MCF 10A (cell line): ENCODE results near the gene TNFRSF8. TPM values are rescaled to one million over a fixed set of nuclear protein-coding genes. Genes with fewer than 3 reads are reported as not detected.
A peak's percentile ranks its signal among the peaks of the same experiment; 100 is the strongest.

Source experiments
- BruUV-seq: library from RNA; stranded (reverse); fragments of 400-500 nt; replicated peaks from 2 replicates; lab custom pipeline; 2021; lab: Mats Ljungman, UMichigan
- CTCF ChIA-PET: fragments of 300-600 bp; sonication (Branson Sonifier 250); formaldehyde crosslinking; extraction: SDS; loops from one replicate; lab custom pipeline; 2021; ENCODE audit warnings: antibody characterized with exemption, inconsistent platforms; lab: Yijun Ruan, JAX
- POLR2A ChIA-PET: fragments of 300-600, 350-650 bp; sonication (Branson Sonifier 250); formaldehyde crosslinking; extraction: SDS; loops from one replicate; lab custom pipeline; 2020; ENCODE audit warnings: antibody characterized with exemption, inconsistent platforms; lab: Yijun Ruan, JAX
- DNase-seq: peaks from one replicate; pipeline ENCODE4 v3.0.0-alpha.2; 2018; ENCODE audit not compliant: unreplicated experiment
- H3K27ac Mint-ChIP-seq: one replicate; pipeline ENCODE4 v1.8.0; 2022; ENCODE audit warnings: mild to moderate bottlenecking, low read depth, mixed read lengths; ENCODE audit not compliant: unreplicated experiment
- H3K27me3 Mint-ChIP-seq: one replicate; pipeline ENCODE4 v1.8.0; 2022; ENCODE audit warnings: mixed read lengths; ENCODE audit not compliant: insufficient read depth, unreplicated experiment
- H3K36me3 Mint-ChIP-seq: one replicate; pipeline ENCODE4 v1.8.0; 2022; ENCODE audit warnings: mild to moderate bottlenecking, moderate library complexity, mixed read lengths; ENCODE audit not compliant: insufficient read depth, unreplicated experiment
- H3K4me1 Mint-ChIP-seq: one replicate; pipeline ENCODE4 v1.8.0; 2022; ENCODE audit warnings: mixed read lengths; ENCODE audit not compliant: insufficient read depth, unreplicated experiment
- H3K4me3 Mint-ChIP-seq: one replicate; pipeline ENCODE4 v1.8.0; 2022; ENCODE audit warnings: mild to moderate bottlenecking, moderate library complexity, mixed read lengths; ENCODE audit not compliant: unreplicated experiment
- H3K9me3 Mint-ChIP-seq: one replicate; pipeline ENCODE4 v1.8.0; 2022; ENCODE audit warnings: mixed read lengths; ENCODE audit not compliant: unreplicated experiment
- intact Hi-C: fragments of 100-400 bp; cut with micrococcal nuclease; formaldehyde crosslinking; loops from 2 replicates; pipeline ENCODE4 v1.14.1; 2022
- total RNA-seq: library from RNA; stranded (reverse); gene quantifications from 2 replicates; pipeline ENCODE4 v1.2.3, GENCODE V29; 2022
- TF ChIP-seq, protein P1 (sequence below): fragments of 200-600 bp; IDR thresholded peaks from one replicate; pipeline ENCODE4 v1.8.0; 2022; ENCODE audit warnings: antibody characterized with exemption, mild to moderate bottlenecking; ENCODE audit not compliant: unreplicated experiment

The TNFRSF8 gene
- total RNA-seq, 1 experiment from 2014 or later: not detected

DNA sequence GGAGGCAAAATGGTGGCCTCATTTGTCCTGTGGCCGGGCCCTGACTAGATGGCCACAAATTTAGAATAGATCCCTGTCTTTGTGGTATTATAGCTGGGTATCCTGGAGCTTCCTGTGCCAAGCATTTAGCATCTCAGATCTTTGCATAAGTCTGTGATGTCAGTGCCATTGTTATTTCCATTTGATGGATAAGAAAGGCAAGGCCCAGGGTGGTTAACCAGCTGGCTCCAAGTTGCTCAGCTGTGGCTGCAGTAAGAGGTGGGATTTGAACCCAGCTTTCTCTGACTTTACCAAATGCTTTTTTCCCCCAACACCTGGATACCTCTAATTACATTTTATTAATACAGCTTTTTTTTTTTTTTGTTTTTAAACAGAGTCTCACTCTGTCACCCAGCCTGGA lies 11.7 kb upstream of the TNFRSF8 start:
- H3K36me3 Mint-ChIP-seq: no peaks in the 10 kb centered on the region
- H3K4me1 Mint-ChIP-seq: peaks cover 13% of the 10 kb centered on the region
- H3K4me3 Mint-ChIP-seq: no peak overlapping the region
- no peaks in the 10 kb centered on the region for H3K27me3 Mint-ChIP-seq
- no TSS peak for BruUV-seq
- no peak overlapping the region for H3K27ac Mint-ChIP-seq
- intact Hi-C loops: no loop called here
- POLR2A ChIA-PET: interaction anchor here (1.2 to 1.5 kb wide), 2 partner anchors 32 to 71 kb away, joined by 3 to 8 read pairs; partner anchors contain the start of genes MFN2 and MIIP
- DNase-seq: no peak
- CTCF ChIA-PET: interaction anchor here (0.5 to 1.1 kb wide), 7 partner anchors 13 to 456 kb away, joined by 3 read pairs; no protein-coding TSS in a partner anchor
- TF ChIP-seq, protein P1, sequence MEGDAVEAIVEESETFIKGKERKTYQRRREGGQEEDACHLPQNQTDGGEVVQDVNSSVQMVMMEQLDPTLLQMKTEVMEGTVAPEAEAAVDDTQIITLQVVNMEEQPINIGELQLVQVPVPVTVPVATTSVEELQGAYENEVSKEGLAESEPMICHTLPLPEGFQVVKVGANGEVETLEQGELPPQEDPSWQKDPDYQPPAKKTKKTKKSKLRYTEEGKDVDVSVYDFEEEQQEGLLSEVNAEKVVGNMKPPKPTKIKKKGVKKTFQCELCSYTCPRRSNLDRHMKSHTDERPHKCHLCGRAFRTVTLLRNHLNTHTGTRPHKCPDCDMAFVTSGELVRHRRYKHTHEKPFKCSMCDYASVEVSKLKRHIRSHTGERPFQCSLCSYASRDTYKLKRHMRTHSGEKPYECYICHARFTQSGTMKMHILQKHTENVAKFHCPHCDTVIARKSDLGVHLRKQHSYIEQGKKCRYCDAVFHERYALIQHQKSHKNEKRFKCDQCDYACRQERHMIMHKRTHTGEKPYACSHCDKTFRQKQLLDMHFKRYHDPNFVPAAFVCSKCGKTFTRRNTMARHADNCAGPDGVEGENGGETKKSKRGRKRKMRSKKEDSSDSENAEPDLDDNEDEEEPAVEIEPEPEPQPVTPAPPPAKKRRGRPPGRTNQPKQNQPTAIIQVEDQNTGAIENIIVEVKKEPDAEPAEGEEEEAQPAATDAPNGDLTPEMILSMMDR: no peak
- H3K9me3 Mint-ChIP-seq: no peaks in the 10 kb centered on the region

DNA sequence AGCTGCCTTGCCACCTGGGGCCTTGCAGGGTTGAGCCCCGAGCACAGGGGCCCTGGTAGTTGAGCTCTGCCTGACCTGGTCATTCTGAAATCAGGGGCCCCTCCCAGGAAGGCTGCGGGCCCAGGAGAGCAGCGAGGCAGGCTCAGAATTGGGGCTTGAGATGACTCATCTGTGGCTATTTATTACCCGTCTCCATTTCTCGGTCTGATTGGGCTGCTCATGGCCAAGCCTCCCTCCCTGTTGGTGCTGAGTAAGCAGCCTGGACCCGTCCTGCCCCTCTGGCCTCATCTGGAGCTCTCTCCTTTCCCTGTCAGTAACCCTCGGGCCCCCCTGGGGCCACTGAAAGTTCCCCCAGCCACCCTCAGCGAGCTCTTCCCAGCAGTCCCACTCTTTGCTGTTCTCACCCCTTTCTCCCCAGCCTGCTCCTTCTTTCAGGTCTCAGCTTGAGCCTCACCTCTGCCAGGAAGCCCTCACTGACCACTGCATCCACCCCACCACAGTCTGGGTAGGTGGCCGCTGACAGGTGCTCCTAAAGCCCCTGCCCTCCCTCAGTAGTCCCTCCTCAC lies 11.0 kb upstream of the TNFRSF8 start:
- CTCF ChIA-PET: interaction anchor here (0.6 to 1.1 kb wide), 5 partner anchors 14 to 455 kb away, joined by 3 to 7 read pairs (median 3); no protein-coding TSS in a partner anchor
- DNase-seq: peak; percentile 89
- peak overlapping the region; percentile 58 for H3K27ac Mint-ChIP-seq
- H3K27me3 Mint-ChIP-seq: no peaks in the 10 kb centered on the region
- no peaks in the 10 kb centered on the region for H3K9me3 Mint-ChIP-seq
- peaks cover 13% of the 10 kb centered on the region for H3K4me1 Mint-ChIP-seq
- H3K36me3 Mint-ChIP-seq: no peaks in the 10 kb centered on the region
- no peak overlapping the region for H3K4me3 Mint-ChIP-seq
- BruUV-seq: no TSS peak
- intact Hi-C loops: no loop called here
- POLR2A ChIA-PET: interaction anchor here (0.6 to 1.5 kb wide), 4 partner anchors 33 to 249 kb away, joined by 3 to 8 read pairs (median 4); partner anchors contain the start of genes MFN2 and MIIP
- TF ChIP-seq, protein P1: no peak

DNA sequence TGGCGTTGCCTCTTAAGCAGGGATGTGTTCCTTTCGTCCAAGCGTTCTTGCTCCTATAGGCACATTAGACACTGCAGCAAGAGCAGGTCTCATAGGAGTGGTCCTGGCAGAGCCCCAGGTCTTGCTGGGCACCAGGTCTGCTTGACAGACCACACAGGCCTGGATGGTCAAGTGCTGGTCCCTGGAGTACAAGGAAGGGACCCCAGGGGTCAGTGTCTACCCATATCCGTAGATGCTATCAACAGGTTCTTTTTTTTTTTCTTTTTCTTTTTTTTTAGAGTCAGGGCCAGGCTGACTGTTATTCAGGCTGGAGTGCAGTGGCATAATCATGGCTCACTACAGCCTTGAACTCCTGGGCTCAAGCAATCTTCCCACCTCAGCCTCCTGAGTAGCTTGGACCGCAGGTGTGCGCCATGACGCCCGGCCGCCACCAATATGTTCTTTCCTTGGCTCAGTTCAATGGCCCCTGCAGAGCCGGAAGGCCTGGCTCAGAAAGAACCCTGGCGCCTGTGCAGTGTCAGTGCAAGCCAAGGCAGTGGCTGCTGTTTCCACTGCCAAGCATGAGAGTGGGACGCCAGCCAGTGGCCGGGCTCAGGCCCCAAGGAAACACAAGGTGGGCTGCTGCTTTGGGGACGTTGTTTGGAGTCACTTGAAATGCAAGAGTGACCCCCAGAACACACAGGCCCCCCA lies 10.0 kb upstream of the TNFRSF8 start:
- no peak for DNase-seq
- no peaks in the 10 kb centered on the region for H3K27me3 Mint-ChIP-seq
- BruUV-seq: no TSS peak
- ChIA-PET POLR2A (interaction anchor here (0.6 kb wide), 1 partner anchor 426 kb away, joined by 3 read pairs; no protein-coding TSS in a partner anchor), CTCF (no interaction called here)
- TF ChIP-seq, protein P1: no peak
- H3K4me3 Mint-ChIP-seq: no peak overlapping the region
- peaks cover 13% of the 10 kb centered on the region for H3K4me1 Mint-ChIP-seq
- no peak overlapping the region for H3K27ac Mint-ChIP-seq
- no peaks in the 10 kb centered on the region for H3K9me3 Mint-ChIP-seq
- no peaks in the 10 kb centered on the region for H3K36me3 Mint-ChIP-seq
- intact Hi-C loops: no loop called here
